Mesenchymal stem cell (in vitro differentiated cells and primary cell): ENCODE results near the gene DYSF.

Experiments used
- DNase-seq: peaks from one replicate; pipeline ENCODE4 v3.0.0-alpha.2; 2013
- H2AFZ ChIP-seq: one replicate; pipeline ENCODE4 v1.6.1; 2013; ENCODE audit warnings: low read depth, mild to moderate bottlenecking, control low read depth, inconsistent platforms, low read length, moderate library complexity
- H2AK5ac ChIP-seq: 2 replicates; pipeline ENCODE4 v1.6.1; 2013; ENCODE audit warnings: low read length, moderate library complexity, mild to moderate bottlenecking, inconsistent platforms; ENCODE audit not compliant: severe bottlenecking
- H2BK120ac ChIP-seq: one replicate; pipeline ENCODE4 v1.6.1; 2013; ENCODE audit warnings: low read depth, mild to moderate bottlenecking, inconsistent platforms, low read length, moderate library complexity
- H2BK12ac ChIP-seq, 2 experiments: one replicate each; pipeline ENCODE4 v1.6.1; 2013; ENCODE audit warnings: inconsistent platforms in 2 of 2, low read length in 2 of 2, mild to moderate bottlenecking in 2 of 2, moderate library complexity in 2 of 2, control low read depth in 1 of 2
- H2BK15ac ChIP-seq: one replicate; pipeline ENCODE4 v1.6.1; 2013; ENCODE audit warnings: mild to moderate bottlenecking, low read depth, inconsistent platforms; ENCODE audit not compliant: poor library complexity, severe bottlenecking
- H2BK5ac ChIP-seq: 2 replicates; pipeline ENCODE4 v1.6.1; 2013; ENCODE audit warnings: low read depth, mild to moderate bottlenecking, low read length, control low read depth, inconsistent platforms; ENCODE audit not compliant: poor library complexity, severe bottlenecking
- H3K14ac ChIP-seq, 2 experiments: one replicate each; pipeline ENCODE4 v1.6.1; 2013; ENCODE audit warnings: inconsistent platforms in 2 of 2, low read length in 2 of 2, control low read depth in 1 of 2, mild to moderate bottlenecking in 1 of 2, moderate library complexity in 1 of 2
- H3K18ac ChIP-seq, 2 experiments: one replicate each; pipeline ENCODE4 v1.6.1; 2013; ENCODE audit warnings: inconsistent platforms in 2 of 2, low read length in 2 of 2, control low read depth in 1 of 2, low read depth in 1 of 2, mild to moderate bottlenecking in 1 of 2
- H3K23ac ChIP-seq, 2 experiments: one replicate each; pipeline ENCODE4 v1.6.1; 2013; ENCODE audit warnings: inconsistent platforms in 2 of 2, low read length in 2 of 2, mild to moderate bottlenecking in 2 of 2, moderate library complexity in 2 of 2, control low read depth in 1 of 2
- H3K27ac ChIP-seq: 2 replicates; pipeline ENCODE4 v1.5.1; 2013; ENCODE audit warnings: mild to moderate bottlenecking, moderate library complexity, low read length, control low read depth, inconsistent platforms; ENCODE audit not compliant: poor library complexity, severe bottlenecking
- H3K27me3 ChIP-seq, 2 experiments: 2 replicates each; pipeline versions ENCODE4 v1.6.1 to v1.7.0; 2013; ENCODE audit warnings: low read length in 2 of 2, mild to moderate bottlenecking in 2 of 2, moderate library complexity in 2 of 2, control low read depth in 1 of 2, inconsistent platforms in 1 of 2; ENCODE audit not compliant: control insufficient read depth in 1 of 2, insufficient read depth in 1 of 2
- H3K36me3 ChIP-seq, 2 experiments: 2 replicates each; pipeline versions ENCODE4 v1.6.1 to v1.7.0; 2013; ENCODE audit warnings: low read length in 2 of 2, control low read depth in 1 of 2, inconsistent platforms in 1 of 2, low read depth in 1 of 2, mild to moderate bottlenecking in 1 of 2; ENCODE audit not compliant: insufficient read depth in 2 of 2, control insufficient read depth in 1 of 2
- H3K4ac ChIP-seq, 2 experiments: one replicate each; pipeline ENCODE4 v1.6.1; 2013; ENCODE audit warnings: inconsistent platforms in 2 of 2, low read length in 2 of 2, mild to moderate bottlenecking in 2 of 2, moderate library complexity in 2 of 2, control low read depth in 1 of 2, low read depth in 1 of 2
- H3K4me1 ChIP-seq: 2 replicates; pipeline ENCODE4 v1.6.1; 2013; ENCODE audit warnings: low read depth, low read length, control low read depth; ENCODE audit not compliant: control insufficient read depth, insufficient read depth
- H3K4me2 ChIP-seq: 2 replicates; pipeline ENCODE4 v1.6.1; 2013; ENCODE audit warnings: low read length, mild to moderate bottlenecking, inconsistent platforms; ENCODE audit not compliant: poor library complexity, severe bottlenecking
- H3K4me3 ChIP-seq, 2 experiments: 2 replicates each; pipeline versions ENCODE4 v1.5.1 to v1.7.0; 2013; ENCODE audit warnings: low read length in 2 of 2, mild to moderate bottlenecking in 2 of 2, control low read depth in 1 of 2, low read depth in 1 of 2; ENCODE audit not compliant: insufficient read depth in 1 of 2
- H3K79me1 ChIP-seq: replicated peaks from 2 replicates; pipeline ENCODE4 v1.6.1; 2013; ENCODE audit warnings: mild to moderate bottlenecking, control low read depth, low read length, inconsistent platforms; ENCODE audit not compliant: poor library complexity, severe bottlenecking
- H3K9ac ChIP-seq: 2 replicates; pipeline ENCODE4 v1.7.0; 2013; ENCODE audit warnings: mild to moderate bottlenecking, low read length, moderate library complexity
- H3K9me3 ChIP-seq: 2 replicates; pipeline ENCODE4 v1.7.0; 2013; ENCODE audit warnings: mild to moderate bottlenecking, low read length; ENCODE audit not compliant: control insufficient read depth
- H4K8ac ChIP-seq: one replicate; pipeline ENCODE4 v1.6.1; 2013; ENCODE audit warnings: inconsistent platforms, mild to moderate bottlenecking, low read length, moderate library complexity
- H4K91ac ChIP-seq: one replicate; pipeline ENCODE4 v1.6.1; 2013; ENCODE audit warnings: mild to moderate bottlenecking, low read length, inconsistent platforms
- WGBS: methylation state at CpG from one replicate; pipeline ENCODE4 v1.1.7; 2013; ENCODE audit warnings: mixed read lengths; 5-methylcytosine and 5-hydroxymethylcytosine counted together

The DYSF gene

GRCh38 chr2:71664161-71664560, 210.8 kb downstream of the DYSF start:
- H4K8ac ChIP-seq, result no peak overlapping the region
- no peak overlapping the region for H3K23ac ChIP-seq
- H4K91ac ChIP-seq, result no peak overlapping the region
- H3K36me3 ChIP-seq, result peaks cover 0 to 79% of the 10 kb centered on the region in 2 experiments
- H2BK120ac ChIP-seq, result no peak overlapping the region
- DNase-seq, result no peak
- H3K4me1 ChIP-seq, result no peaks in the 10 kb centered on the region
- H3K4me3 ChIP-seq, result no peak overlapping the region
- H2BK12ac ChIP-seq, result no peak overlapping the region
- H3K4ac ChIP-seq, result no peak overlapping the region
- no peak overlapping the region for H2AK5ac ChIP-seq
- peaks cover 2% of the 10 kb centered on the region for H3K9me3 ChIP-seq
- H2AFZ ChIP-seq, result no peak overlapping the region
- H3K27ac ChIP-seq, result no peak overlapping the region
- H3K14ac ChIP-seq, result no peak overlapping the region
- no peak overlapping the region for H3K9ac ChIP-seq
- peaks cover 0 to 33% of the 10 kb centered on the region in 2 experiments for H3K27me3 ChIP-seq
- H3K18ac ChIP-seq, result no peak overlapping the region
- H2BK15ac ChIP-seq, result no peak overlapping the region
- no peak overlapping the region for H2BK5ac ChIP-seq
- no peak overlapping the region for H3K4me2 ChIP-seq
- H3K79me1 ChIP-seq, result no peaks in the 10 kb centered on the region
- WGBS, result 76% methylated on average over 11 of the region's 11 CpGs

GRCh38 chr2:71665168-71666093, 212.1 kb downstream of the DYSF start:
- Histone ChIP-seq H2BK120ac (no peak overlapping the region), H2BK15ac (peak overlapping the region; percentile 26), H3K4me3 (no peak overlapping the region), H3K9ac (no peak overlapping the region), H3K27ac (no peak overlapping the region), H2BK5ac (no peak overlapping the region), H3K27me3 (peaks cover 0 to 45% of the 10 kb centered on the region in 2 experiments), H3K18ac (no peak overlapping the region), H3K4me1 (no peaks in the 10 kb centered on the region), H3K36me3 (peaks cover 0 to 81% of the 10 kb centered on the region in 2 experiments), H3K23ac (no peak overlapping the region), H3K9me3 (no peaks in the 10 kb centered on the region), H3K4me2 (no peak overlapping the region), H3K14ac (no peak overlapping the region), H2BK12ac (no peak overlapping the region), H4K8ac (no peak overlapping the region), H2AK5ac (no peak overlapping the region), H4K91ac (no peak overlapping the region), H3K4ac (no peak overlapping the region), H3K79me1 (no peaks in the 10 kb centered on the region), H2AFZ (no peak overlapping the region)
- WGBS, result 96% methylated on average over 8 of the region's 11 CpGs
- no peak for DNase-seq

- Histone ChIP-seq H3K36me3 (peaks cover 0 to 86% of the 10 kb centered on the region in 2 experiments), H4K91ac (no peak overlapping the region), H3K4ac (no peak overlapping the region), H3K9ac (no peak overlapping the region), H4K8ac (no peak overlapping the region), H2AK5ac (no peak overlapping the region), H3K27me3 (peaks cover 0 to 52% of the 10 kb centered on the region in 2 experiments), H3K79me1 (peaks cover 2% of the 10 kb centered on the region), H2AFZ (no peak overlapping the region), H3K9me3 (no peaks in the 10 kb centered on the region), H3K14ac (no peak overlapping the region), H3K23ac (no peak overlapping the region), H3K18ac (no peak overlapping the region), H2BK120ac (no peak overlapping the region), H2BK12ac (no peak overlapping the region), H3K27ac (no peak overlapping the region), H2BK15ac (peak overlapping the region; percentile 26), H3K4me3 (no peak overlapping the region), H3K4me2 (no peak overlapping the region), H2BK5ac (no peak overlapping the region), H3K4me1 (no peaks in the 10 kb centered on the region)
- 93% methylated on average over 5 of the region's 5 CpGs for WGBS
- no peak for DNase-seq
Measured at GRCh38 chr2:71666094-71666474, 212.7 kb downstream of the DYSF start.

- Histone ChIP-seq H2BK12ac (no peak overlapping the region), H4K8ac (no peak overlapping the region), H3K18ac (no peak overlapping the region), H3K27me3 (peaks cover 0 to 62% of the 10 kb centered on the region in 2 experiments), H2AFZ (no peak overlapping the region), H3K9ac (no peak overlapping the region), H2AK5ac (no peak overlapping the region), H4K91ac (no peak overlapping the region), H2BK15ac (no peak overlapping the region), H3K27ac (no peak overlapping the region), H3K9me3 (no peaks in the 10 kb centered on the region), H2BK5ac (no peak overlapping the region), H3K14ac (no peak overlapping the region), H3K23ac (no peak overlapping the region), H3K36me3 (peaks cover 0 to 92% of the 10 kb centered on the region in 2 experiments), H3K4ac (no peak overlapping the region), H3K4me2 (no peak overlapping the region), H3K79me1 (peaks cover 2% of the 10 kb centered on the region), H3K4me3 (no peak overlapping the region), H3K4me1 (no peaks in the 10 kb centered on the region), H2BK120ac (no peak overlapping the region)
- WGBS, result 84% methylated on average over 15 of the region's 15 CpGs
- DNase-seq, result no peak
Measured at GRCh38 chr2:71667256-71668182, 214.2 kb downstream of the DYSF start.
